HG03280 (cell line): ENCODE measurements around the gene HESX1.

Source experiments
- ATAC-seq: cut with Tn5 transposase; IDR thresholded peaks from one replicate; pipeline ENCODE4 v1.9.1; 2021; ENCODE audit warnings: mild to moderate bottlenecking, moderate library complexity; ENCODE audit not compliant: unreplicated experiment

The HESX1 gene

GRCh38 chr3:57199895-57200297 lies at the start of gene HESX1:
HESX1 (minus strand) TSS chr3:57199978; CDS start chr3:57199918, 60 bp downstream.
- ATAC-seq = no peak

- ATAC-seq = no peak
These were observed 45.2 kb upstream of the HESX1 start for GRCh38 chr3:57244946-57245345.

GRCh38 chr3:57234613-57235575 lies 35.1 kb upstream of the HESX1 start:
- no peak for ATAC-seq

DNA sequence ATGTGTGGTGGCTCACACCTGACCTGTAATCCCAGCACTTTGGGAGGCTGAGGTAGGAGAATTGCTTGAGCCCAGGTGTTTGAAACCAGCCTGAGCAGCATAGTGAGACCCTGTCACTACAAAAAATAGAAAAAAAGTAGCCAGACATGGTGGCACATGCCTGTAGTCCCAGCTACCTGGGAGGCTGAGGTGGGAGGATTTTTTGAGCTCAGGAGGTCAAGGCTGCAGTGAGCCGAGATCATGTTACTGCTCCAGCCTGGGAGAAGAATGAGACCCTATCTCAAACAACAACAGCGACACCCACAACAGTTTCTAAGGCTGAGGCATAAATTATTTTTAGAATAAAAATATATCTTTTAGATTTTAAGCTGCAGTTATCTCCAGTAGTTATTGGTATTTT lies 34.0 kb upstream of the HESX1 start:
- ATAC-seq = no peak

DNA sequence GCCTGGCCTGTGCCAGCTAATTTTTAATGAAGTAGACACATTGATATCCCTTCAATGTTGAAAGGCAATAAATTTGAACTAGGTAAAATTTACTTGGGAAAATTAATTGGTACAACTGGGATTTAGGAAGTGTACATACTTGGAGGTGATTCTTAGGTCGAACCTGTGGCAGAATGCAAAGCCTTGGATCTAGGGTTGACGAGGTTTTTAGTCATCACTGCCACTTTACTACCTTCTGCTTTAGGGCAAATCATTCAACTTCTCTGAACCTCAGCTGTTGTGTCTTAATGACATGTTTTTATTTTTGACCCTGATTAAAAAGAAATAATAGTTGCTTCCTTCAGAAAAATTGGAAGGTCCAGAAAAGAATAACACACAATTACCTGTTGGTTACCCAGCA lies 30.2 kb upstream of the HESX1 start:
- ATAC-seq = no peak

DNA sequence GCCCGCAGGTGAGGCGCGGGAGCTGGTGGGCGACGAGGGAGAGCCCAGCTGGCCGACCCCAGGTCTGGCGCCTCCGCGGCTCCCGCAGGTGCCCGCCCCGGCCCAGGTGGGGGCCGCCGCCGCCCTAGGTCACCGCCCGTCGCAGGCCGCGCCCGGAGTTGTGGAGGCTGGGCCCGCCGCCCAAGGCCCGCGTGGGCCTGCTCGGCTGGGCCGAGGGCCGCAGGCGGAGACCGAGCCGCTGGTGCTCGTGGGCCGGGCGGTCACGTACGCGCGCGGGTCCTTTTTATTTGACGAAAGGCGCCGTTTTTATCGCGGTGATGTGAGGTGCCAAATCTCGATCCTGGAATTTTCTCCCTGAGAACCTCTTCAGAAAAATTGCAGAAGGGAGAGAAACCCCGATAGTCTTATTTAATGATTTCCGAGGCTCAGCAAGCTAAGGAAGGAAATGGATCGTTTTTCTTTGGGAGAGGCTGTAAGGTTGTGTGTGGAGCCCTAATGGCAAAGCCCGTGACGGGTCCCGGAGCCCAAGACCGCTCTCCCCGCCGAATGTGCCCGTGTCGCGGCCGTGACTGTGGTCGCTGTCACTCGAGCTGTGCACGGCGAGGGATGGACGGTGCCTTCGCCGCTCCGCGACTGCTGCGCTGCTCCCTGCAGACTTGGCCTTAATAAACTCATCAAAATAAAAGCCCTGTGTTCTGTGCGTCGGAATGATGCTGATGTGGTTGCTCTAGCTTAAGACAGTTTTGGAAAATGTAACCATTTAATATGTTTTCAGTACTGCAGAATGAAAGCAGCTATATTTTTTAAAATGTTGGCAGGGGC lies 28.4 kb upstream of the HESX1 start:
- peak; percentile 42 for ATAC-seq

DNA sequence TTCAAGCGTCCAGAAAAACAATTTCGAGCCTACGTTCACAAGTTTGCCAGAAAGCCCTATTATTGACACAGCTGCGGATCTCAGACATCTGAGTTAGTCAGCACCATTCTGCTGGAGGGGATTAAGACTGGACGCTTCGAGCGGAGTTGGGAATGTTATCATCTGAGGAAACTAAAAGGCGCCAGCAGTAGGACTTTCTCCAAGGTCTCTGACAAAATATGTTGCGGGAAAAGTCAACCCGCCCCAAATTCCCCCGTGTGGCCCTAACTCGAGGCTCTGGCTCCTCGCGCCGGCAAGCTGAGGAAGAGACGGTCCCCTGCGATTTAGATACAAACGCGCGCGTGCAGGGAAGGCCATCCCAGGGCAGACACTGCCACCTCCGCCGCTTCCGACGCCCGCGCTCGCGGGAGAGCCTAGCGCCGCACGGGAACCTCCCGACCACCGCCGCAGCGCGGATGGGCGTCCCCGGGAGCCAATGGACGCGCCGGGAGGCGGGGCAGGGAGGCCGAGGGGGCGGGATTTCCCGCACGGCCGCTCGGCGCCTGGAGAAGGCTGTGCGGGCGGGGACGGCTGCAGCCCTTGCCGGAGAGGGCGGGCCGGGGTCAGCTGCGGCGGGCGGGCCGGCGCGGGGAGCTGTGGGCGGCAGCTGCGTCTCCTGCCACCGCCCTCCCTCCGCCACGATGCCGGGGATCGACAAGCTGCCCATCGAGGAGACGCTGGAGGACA lies 27.6 kb upstream of the HESX1 start, which contains the start of gene APPL1:
Gene APPL1 (plus strand): TSS at position 526 of the 726 bp plus-strand sequence. CDS start 155 bp downstream, at position 681.
- peak; percentile 95 for ATAC-seq

DNA sequence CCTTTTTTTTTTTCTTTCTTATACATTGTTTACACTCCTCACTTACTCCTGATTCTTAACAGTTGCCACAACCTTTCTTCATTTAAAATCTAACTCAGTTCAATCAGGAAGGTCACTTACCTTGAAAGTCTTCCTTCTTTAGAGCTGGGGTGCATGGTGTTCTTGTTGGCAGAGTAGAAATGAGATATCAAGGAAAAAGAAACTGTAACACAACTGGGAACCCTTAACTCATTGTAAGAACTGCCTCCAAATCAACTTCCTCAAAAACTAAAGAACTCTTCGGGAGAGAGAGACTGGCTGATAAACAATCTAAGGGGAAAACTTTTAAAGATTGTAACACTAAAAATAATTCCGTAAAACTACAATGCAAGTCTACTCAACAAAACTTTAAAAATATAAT lies 26.4 kb upstream of the HESX1 start:
- no peak for ATAC-seq

DNA sequence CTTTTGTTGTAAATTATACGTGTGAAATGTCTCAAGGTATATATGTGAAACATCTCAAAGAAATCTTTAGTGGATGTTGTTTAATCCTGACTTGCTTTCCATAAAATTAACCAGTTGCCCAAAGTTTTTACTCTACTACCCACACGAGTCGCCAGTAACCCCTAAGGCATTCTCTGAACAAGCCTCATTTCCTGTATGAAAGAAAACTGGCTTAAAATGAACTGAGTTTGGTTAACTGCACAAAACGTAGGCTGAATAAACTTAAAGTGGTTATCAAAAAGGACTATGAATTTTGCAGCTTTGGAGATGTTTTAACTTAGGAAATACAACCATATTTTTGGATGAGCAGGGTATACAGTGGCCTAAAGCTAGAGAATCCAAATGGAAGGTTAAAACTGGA lies 25.1 kb upstream of the HESX1 start:
- ATAC-seq = no peak

- ATAC-seq = no peak
These were observed 22.1 kb upstream of the HESX1 start for GRCh38 chr3:57221883-57222282.

DNA sequence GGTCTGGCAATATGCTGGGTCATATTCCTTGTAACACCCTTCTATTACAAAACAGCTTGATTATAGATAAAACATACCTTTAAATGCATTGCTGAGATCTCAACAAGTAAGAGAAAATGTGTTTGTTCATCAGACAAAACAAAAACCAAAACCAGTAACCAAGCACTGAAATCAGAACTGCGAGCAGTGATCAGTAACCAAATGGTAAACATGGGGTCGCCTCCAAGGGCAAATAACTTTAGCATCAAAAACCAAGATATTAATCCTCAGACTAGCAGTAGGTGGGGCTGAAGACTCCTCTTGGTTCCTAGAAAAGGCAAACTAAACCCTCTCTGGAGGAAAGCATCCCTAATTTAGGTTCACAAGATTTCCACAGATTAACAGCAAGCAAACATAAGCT lies 6.6 kb upstream of the HESX1 start:
- no peak for ATAC-seq

GRCh38 chr3:57194641-57195040 lies 5.1 kb downstream of the HESX1 start:
- no peak for ATAC-seq

GRCh38 chr3:57192028-57192427 lies 7.8 kb downstream of the HESX1 start:
- ATAC-seq = no peak

- ATAC-seq = no peak
These were observed 15.3 kb downstream of the HESX1 start for GRCh38 chr3:57184526-57184925.

DNA sequence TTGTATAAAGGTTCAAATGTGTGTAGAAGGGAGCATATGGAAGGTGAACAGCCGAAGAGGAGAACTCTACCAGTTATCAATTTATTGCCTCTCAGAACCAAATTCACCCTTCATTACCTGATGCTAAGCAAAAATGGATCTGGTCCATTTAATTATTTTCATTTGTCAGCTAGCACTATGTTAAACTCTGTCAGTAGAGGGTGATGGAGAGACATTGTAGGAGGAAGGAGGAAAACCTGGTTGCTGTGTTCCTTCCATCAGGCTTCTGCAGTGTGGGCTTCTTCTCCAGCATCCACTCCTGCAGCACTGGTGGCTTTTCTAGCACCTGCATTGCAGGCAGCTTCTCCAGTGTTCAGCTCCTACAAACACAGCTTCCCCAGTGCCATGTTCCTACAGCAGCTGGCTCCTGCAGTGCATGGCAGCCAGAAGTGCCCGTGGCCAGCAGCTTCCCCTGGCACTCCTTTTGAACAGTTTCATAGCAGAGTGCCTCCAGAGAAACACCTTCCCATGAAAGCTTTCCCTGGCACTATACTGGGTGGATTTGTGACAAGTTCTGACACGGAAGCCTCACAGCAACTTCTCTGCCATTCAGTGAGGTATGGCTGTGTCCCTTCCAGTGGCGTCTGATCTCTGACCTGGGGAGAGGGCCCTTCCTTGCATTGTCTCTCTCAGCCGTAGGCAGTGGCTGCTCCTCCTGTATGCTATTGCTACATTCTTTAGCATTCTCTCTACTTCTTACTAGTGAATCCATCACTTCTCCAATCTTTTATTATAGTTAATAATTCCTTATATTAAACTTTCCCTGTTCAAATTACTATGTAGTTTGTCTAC lies 20.0 kb downstream of the HESX1 start:
- ATAC-seq = no peak

DNA sequence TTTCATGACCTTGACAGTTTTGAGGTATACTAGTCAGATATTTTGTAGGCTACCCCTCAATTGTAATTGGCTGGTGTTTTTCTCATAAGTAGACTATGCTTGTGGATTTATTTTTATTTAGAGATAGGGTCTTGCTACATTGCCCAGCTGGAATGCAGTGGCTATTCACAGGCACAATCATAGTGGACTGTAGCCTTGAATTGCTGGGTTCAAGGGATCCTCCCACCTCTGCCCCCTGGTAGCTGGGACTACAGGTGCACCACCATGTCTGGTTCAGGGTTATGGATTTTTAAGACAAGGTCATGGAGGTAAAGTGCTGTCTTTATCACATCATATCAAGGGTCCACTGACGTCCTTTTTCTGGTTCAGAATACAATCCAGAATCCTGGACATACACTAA lies 23.7 kb downstream of the HESX1 start:
- no peak for ATAC-seq

DNA sequence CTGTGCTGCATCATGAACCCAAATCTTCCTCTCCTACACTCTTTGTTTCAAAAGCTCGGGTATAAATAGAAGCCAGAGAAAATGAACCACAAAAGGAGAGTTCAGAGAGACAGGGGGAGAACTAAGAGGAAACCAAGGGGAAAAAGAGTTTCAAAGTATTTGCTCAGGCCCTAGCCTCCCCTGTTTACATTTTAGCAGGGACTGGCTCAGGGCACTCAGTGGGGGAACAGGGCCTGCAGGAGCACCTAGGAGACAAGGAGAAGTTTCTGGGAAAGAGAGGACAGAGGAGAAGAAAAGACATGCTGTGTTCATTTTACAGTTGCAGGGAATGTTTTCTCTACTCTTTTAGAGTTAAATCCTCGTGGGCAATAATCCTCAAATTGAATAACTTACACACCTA lies 26.1 kb downstream of the HESX1 start:
- no peak for ATAC-seq

- no peak for ATAC-seq
These were observed 28.8 kb downstream of the HESX1 start for GRCh38 chr3:57170946-57171345.

DNA sequence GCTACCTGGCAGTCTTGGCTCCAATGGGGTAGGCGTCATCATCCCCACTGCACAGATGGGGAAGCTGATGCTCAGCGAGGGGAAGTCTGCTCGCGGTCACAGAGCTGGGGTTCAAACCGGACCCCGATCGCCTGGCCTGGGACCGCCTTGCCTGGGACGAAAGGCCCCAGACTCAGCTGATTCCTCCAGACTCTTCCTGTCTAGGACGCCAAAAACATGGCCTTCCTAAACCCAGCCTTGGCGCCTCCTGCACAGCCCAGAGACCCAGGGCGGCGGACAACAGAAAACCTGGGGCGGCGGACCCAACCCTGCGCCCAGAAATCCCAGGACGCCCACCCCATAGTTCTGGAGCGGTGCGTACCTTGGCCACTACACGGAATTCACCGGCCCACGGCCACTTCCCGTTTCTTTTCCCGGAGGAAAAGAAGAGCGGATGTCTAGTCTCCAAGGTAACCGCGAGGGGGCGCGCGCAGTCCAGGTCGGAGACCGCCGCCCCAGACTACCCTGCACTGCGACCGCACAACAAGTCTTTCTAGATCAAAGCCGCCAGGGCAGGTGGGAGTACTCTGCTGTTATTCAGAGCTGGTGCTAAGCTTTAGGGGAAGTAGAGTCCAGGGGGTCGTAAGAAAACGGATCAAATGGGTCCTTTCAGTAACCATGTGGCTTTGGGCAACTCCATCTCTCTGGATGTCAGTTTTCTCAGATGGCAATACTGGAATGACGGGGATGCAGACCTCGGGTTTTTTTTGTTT lies 29.7 kb downstream of the HESX1 start:
- ATAC-seq = peak; percentile 50
